ENCODE data around the gene ANXA9.

DNA sequence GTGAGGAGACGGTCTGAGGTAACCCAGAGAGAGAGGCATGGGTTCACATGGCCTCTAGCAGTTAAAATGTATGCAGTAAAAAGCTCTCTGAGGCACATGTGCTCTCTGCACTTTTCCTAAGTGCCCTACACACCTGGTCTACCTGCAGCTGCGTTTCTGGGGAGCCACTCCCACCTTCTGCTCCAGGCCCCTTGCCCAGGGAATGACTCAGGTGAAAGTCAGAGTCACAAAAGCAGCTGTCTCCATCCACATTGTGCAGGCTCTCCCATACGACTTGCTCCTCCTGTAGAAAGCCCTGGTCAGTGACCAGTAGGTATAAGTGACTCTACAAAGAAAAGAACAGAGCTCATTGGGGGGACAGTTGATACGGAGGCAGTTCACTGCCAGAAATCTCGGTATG lies 15.9 kb downstream of the ANXA9 start:
- no peak for TF ChIP-seq CTCF (IDR thresholded peaks at IDR 0.05)
- no peak for TF ChIP-seq EZH2 (IDR thresholded peaks at IDR 0.05; ENCODE audit: borderline replicate concordance, insufficient read depth, low read depth, low read length, poor library complexity, severe bottlenecking)

Data from B cell (primary cell).